ENCODE measurements around the gene NEU4.

Gene NEU4

DNA sequence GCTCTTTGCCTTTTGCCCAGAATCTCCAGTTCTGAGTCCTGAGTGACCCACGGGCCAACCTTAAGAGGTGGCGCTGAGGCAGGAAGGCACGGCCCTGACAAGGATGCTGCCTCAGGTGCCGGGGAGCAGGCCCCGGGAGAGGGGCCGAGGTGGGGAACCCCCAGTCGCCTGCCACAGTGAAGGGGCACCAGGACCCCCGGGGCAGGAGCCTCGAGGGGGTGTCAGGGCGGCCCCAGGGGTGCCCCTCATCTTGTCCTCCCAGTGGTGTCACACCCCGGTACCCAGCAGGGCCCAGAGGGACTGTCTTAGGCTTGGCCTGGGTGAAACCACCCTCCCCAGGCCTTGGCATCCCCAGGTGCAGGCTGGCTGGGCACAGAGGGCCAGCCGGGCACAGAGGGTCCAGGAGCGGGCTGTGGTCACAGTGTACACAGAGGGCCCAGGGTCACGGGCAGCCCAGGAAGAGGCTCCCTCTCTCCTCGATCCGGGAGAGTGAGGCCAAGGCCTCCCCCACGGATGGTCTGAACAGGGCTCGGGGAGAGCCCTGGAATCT is 48.7 kb downstream of the NEU4 start:
- H3K4me3 ChIP-seq (ENCODE audit: control insufficient read depth in 1 of 7, extremely low read depth in 1 of 7, insufficient read depth in 4 of 7, low read depth in 2 of 7, low read length in 6 of 7) = no peak overlapping the region
- ChIA-PET CTCF (interaction anchor here (2.6 kb wide), 1 partner anchor 11 kb away, joined by 8 read pairs; no protein-coding TSS in a partner anchor), POLR2A (no interaction called here)
- no peaks in the 10 kb centered on the region for H3K9me3 ChIP-seq (ENCODE audit: control extremely low read depth in 1 of 5, control insufficient read depth in 4 of 5, insufficient read depth in 2 of 5, low read depth in 1 of 5, low read length in 4 of 5)
- no peak for DNase-seq
- H3K4me1 ChIP-seq (ENCODE audit: control extremely low read depth in 1 of 4, control insufficient read depth in 4 of 4, insufficient read depth in 4 of 4, low read length in 3 of 4) = peaks cover 0 to 37% (median 34%) of the 10 kb centered on the region in 4 experiments
- WGBS (ENCODE audit: insufficient coverage) = 93% methylated on average over 18 of the region's 18 CpGs
- H3K27ac ChIP-seq (ENCODE audit: insufficient read depth in 1 of 2, low read depth in 1 of 2, low read length in 2 of 2, poor library complexity in 1 of 2, severe bottlenecking in 2 of 2) = no peak overlapping the region
- H3K36me3 ChIP-seq (ENCODE audit: control insufficient read depth in 4 of 4, insufficient read depth in 4 of 4, low read length in 3 of 4) = no peaks in the 10 kb centered on the region
- peaks cover 0 to 8% (median 0%) of the 10 kb centered on the region in 5 experiments for H3K27me3 ChIP-seq (replicated peaks in 2 of 5; ENCODE audit: control insufficient read depth in 4 of 5, insufficient read depth in 5 of 5, low read length in 4 of 5)

DNA sequence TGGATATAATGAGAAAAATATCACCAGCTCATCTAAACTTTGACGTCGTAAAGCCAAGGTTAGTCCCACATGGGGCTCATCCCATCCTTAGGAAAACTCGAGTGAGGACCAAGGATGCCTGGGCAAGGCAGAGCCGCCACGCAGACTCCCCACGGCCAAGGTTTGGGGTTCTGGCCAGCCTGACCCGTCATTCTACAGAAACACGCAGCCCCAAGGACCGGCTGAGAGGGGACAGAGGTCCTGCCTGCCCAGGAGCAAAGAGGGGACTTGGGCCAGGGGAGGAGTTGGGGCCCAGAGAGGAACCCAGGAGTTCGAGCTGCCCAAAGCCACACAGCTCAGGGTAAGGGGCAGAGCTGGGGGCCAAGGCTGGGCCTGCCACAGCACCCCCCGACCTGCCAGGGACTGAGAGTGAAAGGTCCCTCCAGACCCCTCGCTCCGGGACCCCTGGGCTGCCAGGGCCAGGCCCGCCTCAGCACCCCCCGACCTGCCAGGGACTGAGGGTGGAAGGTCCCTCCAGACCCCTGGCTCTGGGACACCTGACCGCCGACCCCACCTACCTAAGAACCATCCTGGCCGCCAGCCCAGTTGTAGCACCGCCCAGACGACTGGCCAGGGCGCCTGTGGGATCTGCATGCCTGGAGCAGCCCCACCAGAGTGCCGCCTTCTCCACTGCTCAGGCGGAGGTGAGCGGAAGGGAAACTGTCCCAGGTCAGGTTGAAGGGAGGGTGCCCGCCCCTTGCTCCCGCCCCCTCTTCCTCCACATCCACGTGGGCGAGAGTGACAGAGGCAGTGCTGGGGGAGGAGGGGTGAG is 49.4 kb downstream of the NEU4 start, which contains the start of gene PDCD1:
Gene PDCD1 (minus strand): TSS at position 689 of the 811 bp plus-strand sequence. CDS start 56 bp downstream, at position 633.
- CTCF ChIA-PET = interaction anchor here (1.3 to 2.6 kb wide), 2 partner anchors 10 to 20 kb away, joined by 3 to 8 read pairs; no protein-coding TSS in a partner anchor
- H3K27me3 ChIP-seq (replicated peaks in 2 of 5; ENCODE audit: control insufficient read depth in 4 of 5, insufficient read depth in 5 of 5, low read length in 4 of 5) = peaks cover 0 to 15% (median 0%) of the 10 kb centered on the region in 5 experiments
- peaks cover 0 to 42% (median 38%) of the 10 kb centered on the region in 4 experiments for H3K4me1 ChIP-seq (ENCODE audit: control extremely low read depth in 1 of 4, control insufficient read depth in 4 of 4, insufficient read depth in 4 of 4, low read length in 3 of 4)
- no peaks in the 10 kb centered on the region for H3K9me3 ChIP-seq (ENCODE audit: control extremely low read depth in 1 of 5, control insufficient read depth in 4 of 5, insufficient read depth in 2 of 5, low read depth in 1 of 5, low read length in 4 of 5)
- H3K36me3 ChIP-seq (ENCODE audit: control insufficient read depth in 4 of 4, insufficient read depth in 4 of 4, low read length in 3 of 4) = no peaks in the 10 kb centered on the region
- H3K4me3 ChIP-seq (ENCODE audit: control insufficient read depth in 1 of 7, extremely low read depth in 1 of 7, insufficient read depth in 4 of 7, low read depth in 2 of 7, low read length in 6 of 7) = peak within 1 kb of the TSS in 1 of 7 experiments; percentile 4
- no peak within 1 kb of the TSS for H3K27ac ChIP-seq (ENCODE audit: insufficient read depth in 1 of 2, low read depth in 1 of 2, low read length in 2 of 2, poor library complexity in 1 of 2, severe bottlenecking in 2 of 2)
- 96% methylated on average over 13 of the region's 28 CpGs for WGBS (ENCODE audit: insufficient coverage)
- no peak for DNase-seq
- POLR2A ChIA-PET = no interaction called here

DNA sequence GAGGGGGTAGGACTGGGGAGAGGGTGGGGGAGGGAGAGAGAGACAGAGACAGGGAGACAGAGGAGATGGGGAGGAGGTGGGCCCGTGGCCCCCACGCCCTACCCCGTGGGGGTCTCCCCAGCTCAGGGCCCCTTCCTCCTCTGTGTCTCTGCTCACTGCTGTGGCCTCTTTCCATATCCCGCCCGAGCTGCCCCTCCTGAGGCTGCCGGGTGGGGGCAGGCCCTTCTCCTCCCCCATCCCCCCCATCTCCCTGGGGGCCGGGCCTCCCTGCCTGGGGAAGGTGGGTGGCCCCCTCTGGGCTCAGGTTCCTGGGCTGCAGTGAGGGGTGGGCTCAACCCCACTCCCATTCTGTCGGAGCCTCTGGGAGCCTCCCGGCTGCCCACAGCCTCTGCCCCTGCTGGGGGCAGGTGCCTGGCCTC is 50.0 kb downstream of the NEU4 start:
- CTCF ChIA-PET = interaction anchor here (1.3 to 2.6 kb wide), 2 partner anchors 9 to 19 kb away, joined by 3 to 8 read pairs; no protein-coding TSS in a partner anchor

DNA sequence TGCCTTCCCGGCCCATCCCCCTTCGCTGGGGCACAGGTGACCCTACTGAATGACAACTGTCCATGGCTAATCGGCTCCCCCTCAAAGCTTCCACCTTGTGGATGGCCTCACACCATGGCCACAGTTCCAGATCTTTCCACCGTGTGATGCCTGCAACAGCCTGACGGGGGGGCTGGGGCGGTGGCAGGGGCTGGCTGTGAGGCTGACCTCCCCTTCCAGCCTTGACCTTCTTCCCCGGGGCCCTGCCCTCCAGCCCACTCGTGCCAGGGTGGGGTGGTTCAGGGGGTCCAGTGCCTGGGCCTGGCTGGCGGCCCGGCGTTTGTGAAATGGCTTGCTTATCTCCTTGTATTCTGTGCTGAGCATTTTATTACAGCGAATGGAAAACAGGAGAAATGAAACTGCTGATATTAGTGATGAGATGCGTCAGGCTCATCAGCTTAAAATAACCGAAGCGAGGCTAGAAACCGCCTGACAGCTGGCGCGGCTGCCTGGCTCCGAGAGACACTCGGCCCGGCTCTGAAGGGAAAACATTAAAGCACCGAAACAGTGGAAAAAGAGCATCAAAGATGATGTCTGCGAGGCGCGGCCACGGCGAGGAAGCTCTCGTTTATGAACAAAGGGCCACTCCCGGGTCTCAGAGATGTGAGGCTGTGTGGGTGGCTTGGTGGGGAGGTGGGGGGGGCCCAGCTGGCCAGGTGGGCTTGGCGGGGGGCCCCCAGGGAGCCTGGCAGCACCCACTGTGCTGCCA is 50.6 kb downstream of the NEU4 start:
- H3K36me3 ChIP-seq (ENCODE audit: control insufficient read depth in 4 of 4, insufficient read depth in 4 of 4, low read length in 3 of 4) = no peaks in the 10 kb centered on the region
- WGBS (ENCODE audit: insufficient coverage) = 87% methylated on average over 28 of the region's 30 CpGs
- ChIA-PET POLR2A (interaction anchor here (0.7 kb wide), 1 partner anchor 51 kb away, joined by 7 read pairs; the partner anchor contains the start of gene NEU4), CTCF (interaction anchor here (1.3 to 2.6 kb wide), 2 partner anchors 9 to 19 kb away, joined by 3 to 8 read pairs; no protein-coding TSS in a partner anchor)
- DNase-seq = no peak
- H3K4me1 ChIP-seq (ENCODE audit: control extremely low read depth in 1 of 4, control insufficient read depth in 4 of 4, insufficient read depth in 4 of 4, low read length in 3 of 4) = peaks cover 0 to 41% (median 34%) of the 10 kb centered on the region in 4 experiments
- peaks cover 0 to 23% (median 0%) of the 10 kb centered on the region in 5 experiments for H3K27me3 ChIP-seq (replicated peaks in 2 of 5; ENCODE audit: control insufficient read depth in 4 of 5, insufficient read depth in 5 of 5, low read length in 4 of 5)
- H3K9me3 ChIP-seq (ENCODE audit: control extremely low read depth in 1 of 5, control insufficient read depth in 4 of 5, insufficient read depth in 2 of 5, low read depth in 1 of 5, low read length in 4 of 5) = no peaks in the 10 kb centered on the region
- H3K27ac ChIP-seq (ENCODE audit: insufficient read depth in 1 of 2, low read depth in 1 of 2, low read length in 2 of 2, poor library complexity in 1 of 2, severe bottlenecking in 2 of 2) = no peak overlapping the region
- H3K4me3 ChIP-seq (ENCODE audit: control insufficient read depth in 1 of 7, extremely low read depth in 1 of 7, insufficient read depth in 4 of 7, low read depth in 2 of 7, low read length in 6 of 7) = peak overlapping the region in 1 of 7 experiments; percentile 4

More for the DNA sequence above, 50.0 kb downstream of the NEU4 start:
- POLR2A ChIA-PET = no interaction called here
- Histone ChIP-seq H3K4me3 (ENCODE audit: control insufficient read depth in 1 of 7, extremely low read depth in 1 of 7, insufficient read depth in 4 of 7, low read depth in 2 of 7, low read length in 6 of 7) (no peak overlapping the region), H3K27me3 (replicated peaks in 2 of 5; ENCODE audit: control insufficient read depth in 4 of 5, insufficient read depth in 5 of 5, low read length in 4 of 5) (peaks cover 0 to 18% (median 0%) of the 10 kb centered on the region in 5 experiments), H3K27ac (ENCODE audit: insufficient read depth in 1 of 2, low read depth in 1 of 2, low read length in 2 of 2, poor library complexity in 1 of 2, severe bottlenecking in 2 of 2) (no peak overlapping the region), H3K4me1 (ENCODE audit: control extremely low read depth in 1 of 4, control insufficient read depth in 4 of 4, insufficient read depth in 4 of 4, low read length in 3 of 4) (peaks cover 0 to 43% (median 37%) of the 10 kb centered on the region in 4 experiments), H3K36me3 (ENCODE audit: control insufficient read depth in 4 of 4, insufficient read depth in 4 of 4, low read length in 3 of 4) (no peaks in the 10 kb centered on the region), H3K9me3 (ENCODE audit: control extremely low read depth in 1 of 5, control insufficient read depth in 4 of 5, insufficient read depth in 2 of 5, low read depth in 1 of 5, low read length in 4 of 5) (no peaks in the 10 kb centered on the region)
- DNase-seq = no peak
- WGBS (ENCODE audit: insufficient coverage) = 41% methylated on average over 5 of the region's 9 CpGs

GRCh38 chr2:241860184-241861078 is 51.4 kb downstream of the NEU4 start:
- ChIA-PET POLR2A (interaction anchor here (0.7 kb wide), 1 partner anchor 52 kb away, joined by 7 read pairs; the partner anchor contains the start of gene NEU4), CTCF (interaction anchor here (2.6 kb wide), 1 partner anchor 8 kb away, joined by 8 read pairs; no protein-coding TSS in a partner anchor)
- Histone ChIP-seq H3K9me3 (ENCODE audit: control extremely low read depth in 1 of 5, control insufficient read depth in 4 of 5, insufficient read depth in 2 of 5, low read depth in 1 of 5, low read length in 4 of 5) (no peaks in the 10 kb centered on the region), H3K27ac (ENCODE audit: insufficient read depth in 1 of 2, low read depth in 1 of 2, low read length in 2 of 2, poor library complexity in 1 of 2, severe bottlenecking in 2 of 2) (no peak overlapping the region), H3K4me3 (ENCODE audit: control insufficient read depth in 1 of 7, extremely low read depth in 1 of 7, insufficient read depth in 4 of 7, low read depth in 2 of 7, low read length in 6 of 7) (no peak overlapping the region), H3K36me3 (ENCODE audit: control insufficient read depth in 4 of 4, insufficient read depth in 4 of 4, low read length in 3 of 4) (no peaks in the 10 kb centered on the region), H3K27me3 (replicated peaks in 2 of 5; ENCODE audit: control insufficient read depth in 4 of 5, insufficient read depth in 5 of 5, low read length in 4 of 5) (peaks cover 0 to 31% (median 0%) of the 10 kb centered on the region in 5 experiments), H3K4me1 (ENCODE audit: control extremely low read depth in 1 of 4, control insufficient read depth in 4 of 4, insufficient read depth in 4 of 4, low read length in 3 of 4) (peaks cover 0 to 35% (median 27%) of the 10 kb centered on the region in 4 experiments)
- DNase-seq = no peak
- WGBS (ENCODE audit: insufficient coverage) = 87% methylated on average over 8 of the region's 10 CpGs

- H3K4me1 ChIP-seq (ENCODE audit: control extremely low read depth in 1 of 4, control insufficient read depth in 4 of 4, insufficient read depth in 4 of 4, low read length in 3 of 4) = peaks cover 0 to 35% (median 26%) of the 10 kb centered on the region in 4 experiments
- ChIA-PET CTCF (no interaction called here), POLR2A (no interaction called here)
- H3K4me3 ChIP-seq (ENCODE audit: control insufficient read depth in 1 of 7, extremely low read depth in 1 of 7, insufficient read depth in 4 of 7, low read depth in 2 of 7, low read length in 6 of 7) = no peak overlapping the region
- no peaks in the 10 kb centered on the region for H3K36me3 ChIP-seq (ENCODE audit: control insufficient read depth in 4 of 4, insufficient read depth in 4 of 4, low read length in 3 of 4)
- 100% methylated on average over 1 of the region's 1 CpG for WGBS (ENCODE audit: insufficient coverage)
- H3K27ac ChIP-seq (ENCODE audit: insufficient read depth in 1 of 2, low read depth in 1 of 2, low read length in 2 of 2, poor library complexity in 1 of 2, severe bottlenecking in 2 of 2) = no peak overlapping the region
- H3K27me3 ChIP-seq (replicated peaks in 2 of 5; ENCODE audit: control insufficient read depth in 4 of 5, insufficient read depth in 5 of 5, low read length in 4 of 5) = peaks cover 0 to 38% (median 0%) of the 10 kb centered on the region in 5 experiments
- DNase-seq = peak in 1 of 3 donors; percentile 35
- H3K9me3 ChIP-seq (ENCODE audit: control extremely low read depth in 1 of 5, control insufficient read depth in 4 of 5, insufficient read depth in 2 of 5, low read depth in 1 of 5, low read length in 4 of 5) = no peaks in the 10 kb centered on the region
Measured at GRCh38 chr2:241861264-241861663, 52.3 kb downstream of the NEU4 start.

Measured in common myeloid progenitor, CD34-positive (primary cell).